Fibroblast of mammary gland (primary cell): ENCODE data around the gene RFC5.
A peak's percentile ranks its signal among the peaks of the same experiment; 100 is the strongest.

Experiments used
- DNase-seq: peaks from one replicate; pipeline ENCODE4 v3.0.0-alpha.2; 2010; ENCODE audit warnings: low read depth
- H3K4me3 ChIP-seq: 2 replicates; pipeline ENCODE4 v1.5.1; 2011; ENCODE audit warnings: low read depth, mild to moderate bottlenecking, low read length, moderate library complexity; ENCODE audit not compliant: control insufficient read depth
- TF ChIP-seq, protein P1 (sequence below): conservative IDR thresholded peaks from 2 replicates; pipeline ENCODE4 v1.5.1; 2011; ENCODE audit warnings: low read depth, low read length, inconsistent platforms; ENCODE audit not compliant: control insufficient read depth, insufficient read depth

RFC5 gene

GRCh38 chr12:118050972-118051910 is 34.7 kb downstream of the RFC5 start:
- no peak overlapping the region for H3K4me3 ChIP-seq
- DNase-seq, result no peak
- TF ChIP-seq, protein P1, sequence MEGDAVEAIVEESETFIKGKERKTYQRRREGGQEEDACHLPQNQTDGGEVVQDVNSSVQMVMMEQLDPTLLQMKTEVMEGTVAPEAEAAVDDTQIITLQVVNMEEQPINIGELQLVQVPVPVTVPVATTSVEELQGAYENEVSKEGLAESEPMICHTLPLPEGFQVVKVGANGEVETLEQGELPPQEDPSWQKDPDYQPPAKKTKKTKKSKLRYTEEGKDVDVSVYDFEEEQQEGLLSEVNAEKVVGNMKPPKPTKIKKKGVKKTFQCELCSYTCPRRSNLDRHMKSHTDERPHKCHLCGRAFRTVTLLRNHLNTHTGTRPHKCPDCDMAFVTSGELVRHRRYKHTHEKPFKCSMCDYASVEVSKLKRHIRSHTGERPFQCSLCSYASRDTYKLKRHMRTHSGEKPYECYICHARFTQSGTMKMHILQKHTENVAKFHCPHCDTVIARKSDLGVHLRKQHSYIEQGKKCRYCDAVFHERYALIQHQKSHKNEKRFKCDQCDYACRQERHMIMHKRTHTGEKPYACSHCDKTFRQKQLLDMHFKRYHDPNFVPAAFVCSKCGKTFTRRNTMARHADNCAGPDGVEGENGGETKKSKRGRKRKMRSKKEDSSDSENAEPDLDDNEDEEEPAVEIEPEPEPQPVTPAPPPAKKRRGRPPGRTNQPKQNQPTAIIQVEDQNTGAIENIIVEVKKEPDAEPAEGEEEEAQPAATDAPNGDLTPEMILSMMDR, result peak; percentile 4

- H3K4me3 ChIP-seq, result no peak overlapping the region
- DNase-seq, result peak; percentile 95
Observed at GRCh38 chr12:118052324-118053070, 36.0 kb downstream of the RFC5 start.

GRCh38 chr12:118053071-118053985 is 36.8 kb downstream of the RFC5 start:
- TF ChIP-seq, protein P1, result no peak
- H3K4me3 ChIP-seq, result no peak overlapping the region
- no peak for DNase-seq

More at GRCh38 chr12:118052324-118053070, 36.0 kb downstream of the RFC5 start:
- TF ChIP-seq, protein P1, result no peak

DNA sequence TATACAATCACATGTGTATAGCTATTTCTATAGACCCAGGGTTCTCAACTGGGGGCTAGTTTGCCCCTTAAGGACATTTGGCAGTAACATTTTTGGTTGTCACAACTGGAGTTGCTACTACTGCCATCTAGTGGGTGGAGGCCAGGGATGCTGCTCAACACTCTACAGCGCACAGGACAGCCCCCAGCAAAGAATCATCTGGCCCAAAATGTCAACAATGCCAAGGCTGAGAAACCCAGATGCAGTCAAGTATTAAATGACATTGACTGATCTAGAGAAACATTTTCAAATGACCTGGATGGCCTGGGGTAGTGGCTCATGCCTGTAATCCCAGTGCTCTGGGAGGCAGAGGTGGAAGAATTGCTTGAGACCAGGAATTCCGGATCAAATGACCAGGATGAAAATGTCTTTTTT is 38.6 kb downstream of the RFC5 start:
- DNase-seq, result peak; percentile 46
- H3K4me3 ChIP-seq, result no peak overlapping the region
- TF ChIP-seq, protein P1, result peak; percentile 52

- DNase-seq, result no peak
- TF ChIP-seq, protein P1, result no peak
- no peak overlapping the region for H3K4me3 ChIP-seq
Observed at GRCh38 chr12:118055865-118056773, 39.6 kb downstream of the RFC5 start.
